Stomach (tissue), 4 donors: Measurements from ENCODE around the gene SOX14.

Source experiments
- CTCF ChIP-seq, 7 experiments: fragments of 450-650 bp in 4 of 7; fragments of 200-600 bp in 3 of 7; sonication (generic) in 3 of 7; IDR thresholded peaks; one replicate each; pipeline ENCODE4 v1.5.1; 2016 to 2019; ENCODE audit warnings: antibody characterized with exemption in 7 of 7, control low read depth in 2 of 7, mild to moderate bottlenecking in 1 of 7
- POLR2AphosphoS5 ChIP-seq, 3 donors: sonication (generic); formaldehyde crosslinking; IDR thresholded peaks; one replicate each; pipeline ENCODE4 v1.6.1; 2016; ENCODE audit warnings: antibody characterized with exemption in 3 of 3

DNA sequence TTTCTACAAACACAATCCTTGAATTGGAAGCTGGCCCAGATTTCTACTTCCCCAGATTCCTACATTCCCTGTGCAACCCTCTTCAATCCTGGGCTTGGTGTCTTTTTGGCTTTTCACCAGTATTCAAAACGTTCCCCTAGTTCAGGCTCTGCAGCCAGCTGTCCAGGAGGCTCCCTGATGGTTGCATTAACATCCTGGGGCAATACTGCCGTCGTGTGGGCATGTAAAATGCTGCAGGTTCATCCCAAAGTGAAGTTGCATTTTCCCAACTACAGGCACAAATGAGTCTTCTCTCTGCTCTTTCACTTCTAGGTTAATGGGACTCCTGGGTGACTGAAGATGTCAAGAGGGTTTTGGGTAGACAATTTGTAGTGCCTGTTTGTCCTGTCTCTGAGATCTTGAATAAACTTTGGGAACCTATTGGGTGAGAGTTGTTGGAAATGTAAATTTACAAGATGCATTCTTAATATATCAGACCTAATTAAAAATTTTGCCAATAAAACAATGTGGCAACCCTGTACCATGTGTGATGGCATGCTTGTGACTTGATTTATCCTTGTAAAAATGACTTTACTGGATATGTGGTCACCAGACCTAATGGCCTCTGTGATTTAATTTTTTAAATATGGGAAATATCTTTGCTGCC, 28.6 kb downstream of the SOX14 start:
- TF ChIP-seq CTCF (IDR thresholded peaks at IDR 0.05) (peak in 3 of 7 experiments; percentile 21 to 38 (median 33)), POLR2AphosphoS5 (IDR thresholded peaks at IDR 0.05) (no peak)
